ENCODE data around the gene GPATCH2L.

The GPATCH2L gene

DNA sequence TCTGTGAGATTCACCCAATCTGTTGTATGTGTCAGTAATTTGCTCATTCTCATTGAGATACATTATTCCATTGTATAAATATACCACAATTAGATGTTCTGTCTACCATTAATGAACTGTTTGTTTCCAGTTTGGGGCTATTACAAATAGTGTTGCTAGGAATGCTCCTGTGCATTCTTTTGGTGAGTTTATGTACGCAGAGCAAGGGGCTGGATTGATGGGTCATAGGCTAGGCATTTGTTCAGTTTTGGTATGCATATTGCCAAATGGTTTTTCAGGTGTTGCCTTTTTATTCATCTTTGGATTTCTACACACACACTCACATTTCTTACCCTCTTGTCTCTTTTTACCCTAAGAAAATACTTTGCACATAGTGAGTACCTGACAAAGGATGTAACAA lies 93.4 kb downstream of the GPATCH2L start:
- Histone ChIP-seq H3K9ac (ENCODE audit: low read length) (no peak overlapping the region), H3F3A (ENCODE audit: insufficient read depth, low read length) (no peaks in the 10 kb centered on the region), H4K20me1 (ENCODE audit: insufficient read depth, low read length) (no peaks in the 10 kb centered on the region), H2AFZ (ENCODE audit: low read length) (no peak overlapping the region), H3K27me3 (ENCODE audit: insufficient read depth, low read length) (peaks cover 7% of the 10 kb centered on the region; the same call in 1 of the 2 replicates), H3K9me3 (ENCODE audit: low read length) (no peaks in the 10 kb centered on the region), H3K4me1 (ENCODE audit: insufficient read depth, low read length, severe bottlenecking) (no peaks in the 10 kb centered on the region), H3K36me3 (ENCODE audit: insufficient read depth, low read length) (no peaks in the 10 kb centered on the region), H3K27ac (ENCODE audit: low read depth, low read length, poor library complexity, severe bottlenecking) (no peak overlapping the region), H3K79me2 (ENCODE audit: insufficient read depth, low read length) (no peaks in the 10 kb centered on the region), H3K4me3 (ENCODE audit: low read depth, low read length, poor library complexity, severe bottlenecking) (no peak overlapping the region), H3K4me2 (ENCODE audit: low read length) (no peak overlapping the region), H3K9me2 (ENCODE audit: low read depth, low read length) (no peaks in the 10 kb centered on the region)
- no peak for TF ChIP-seq EZH2 (IDR thresholded peaks at IDR 0.05; ENCODE audit: borderline replicate concordance, low read length)
- TF ChIP-seq, protein P1, sequence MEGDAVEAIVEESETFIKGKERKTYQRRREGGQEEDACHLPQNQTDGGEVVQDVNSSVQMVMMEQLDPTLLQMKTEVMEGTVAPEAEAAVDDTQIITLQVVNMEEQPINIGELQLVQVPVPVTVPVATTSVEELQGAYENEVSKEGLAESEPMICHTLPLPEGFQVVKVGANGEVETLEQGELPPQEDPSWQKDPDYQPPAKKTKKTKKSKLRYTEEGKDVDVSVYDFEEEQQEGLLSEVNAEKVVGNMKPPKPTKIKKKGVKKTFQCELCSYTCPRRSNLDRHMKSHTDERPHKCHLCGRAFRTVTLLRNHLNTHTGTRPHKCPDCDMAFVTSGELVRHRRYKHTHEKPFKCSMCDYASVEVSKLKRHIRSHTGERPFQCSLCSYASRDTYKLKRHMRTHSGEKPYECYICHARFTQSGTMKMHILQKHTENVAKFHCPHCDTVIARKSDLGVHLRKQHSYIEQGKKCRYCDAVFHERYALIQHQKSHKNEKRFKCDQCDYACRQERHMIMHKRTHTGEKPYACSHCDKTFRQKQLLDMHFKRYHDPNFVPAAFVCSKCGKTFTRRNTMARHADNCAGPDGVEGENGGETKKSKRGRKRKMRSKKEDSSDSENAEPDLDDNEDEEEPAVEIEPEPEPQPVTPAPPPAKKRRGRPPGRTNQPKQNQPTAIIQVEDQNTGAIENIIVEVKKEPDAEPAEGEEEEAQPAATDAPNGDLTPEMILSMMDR (IDR thresholded peaks at IDR 0.05; ENCODE audit: low read length): no peak

DNA sequence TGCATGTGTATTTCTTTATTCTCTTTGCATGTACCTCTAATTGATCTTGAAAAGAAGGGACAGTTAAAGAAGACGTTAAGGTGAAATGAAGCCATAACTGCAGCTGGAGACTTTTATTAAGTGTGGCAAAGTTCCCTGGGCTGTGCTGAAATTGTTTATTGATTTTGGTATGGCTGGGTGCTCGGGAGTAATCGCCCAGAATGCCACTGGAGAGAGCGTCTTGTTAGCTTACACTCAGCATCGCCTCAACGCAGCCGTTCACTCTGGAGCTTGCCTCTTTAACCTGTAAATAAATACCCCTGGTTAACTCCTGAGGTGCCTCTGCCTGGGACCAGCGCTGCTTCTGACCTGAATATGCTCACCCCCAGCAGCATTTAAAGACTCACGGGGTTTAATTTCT lies 98.6 kb downstream of the GPATCH2L start:
- no peak overlapping the region for H3K4me2 ChIP-seq (ENCODE audit: low read length)
- H3K27ac ChIP-seq (ENCODE audit: low read depth, low read length, poor library complexity, severe bottlenecking): no peak overlapping the region
- no peaks in the 10 kb centered on the region for H3K4me1 ChIP-seq (ENCODE audit: insufficient read depth, low read length, severe bottlenecking)
- H3K27me3 ChIP-seq (ENCODE audit: insufficient read depth, low read length): peaks cover 7% of the 10 kb centered on the region; the same call in 1 of the 2 replicates
- no peaks in the 10 kb centered on the region for H4K20me1 ChIP-seq (ENCODE audit: insufficient read depth, low read length)
- H3K4me3 ChIP-seq (ENCODE audit: low read depth, low read length, poor library complexity, severe bottlenecking): no peak overlapping the region
- H3K36me3 ChIP-seq (ENCODE audit: insufficient read depth, low read length): no peaks in the 10 kb centered on the region
- no peak overlapping the region for H3K9ac ChIP-seq (ENCODE audit: low read length)
- H3K9me2 ChIP-seq (ENCODE audit: low read depth, low read length): no peaks in the 10 kb centered on the region
- H3K9me3 ChIP-seq (ENCODE audit: low read length): no peaks in the 10 kb centered on the region
- no peaks in the 10 kb centered on the region for H3K79me2 ChIP-seq (ENCODE audit: insufficient read depth, low read length)
- no peaks in the 10 kb centered on the region for H3F3A ChIP-seq (ENCODE audit: insufficient read depth, low read length)
- H2AFZ ChIP-seq (ENCODE audit: low read length): no peak overlapping the region
- TF ChIP-seq, protein P1 (IDR thresholded peaks at IDR 0.05; ENCODE audit: low read length): no peak
- no peak for TF ChIP-seq EZH2 (IDR thresholded peaks at IDR 0.05; ENCODE audit: borderline replicate concordance, low read length)

DNA sequence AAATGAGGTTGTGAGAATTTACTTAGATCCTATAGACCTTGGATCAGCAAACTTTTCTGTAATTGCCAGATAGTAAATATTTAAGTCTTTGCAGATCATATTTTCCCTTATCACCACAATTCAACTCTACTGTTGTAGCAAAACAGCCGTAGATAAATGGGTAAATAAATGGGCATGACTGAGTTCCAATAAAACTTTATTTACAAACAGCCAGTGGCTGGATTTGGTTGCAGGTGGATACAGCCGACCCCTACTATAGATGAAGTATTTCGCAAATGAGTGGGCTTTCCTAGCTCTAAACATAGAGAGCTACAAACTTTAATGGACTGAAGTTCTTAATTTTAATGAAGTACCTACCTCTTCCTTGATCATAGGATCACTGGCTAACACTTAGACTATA lies 100.7 kb downstream of the GPATCH2L start:
- Histone ChIP-seq H3F3A (ENCODE audit: insufficient read depth, low read length) (no peaks in the 10 kb centered on the region), H4K20me1 (ENCODE audit: insufficient read depth, low read length) (no peaks in the 10 kb centered on the region), H3K36me3 (ENCODE audit: insufficient read depth, low read length) (no peaks in the 10 kb centered on the region), H3K9me3 (ENCODE audit: low read length) (no peaks in the 10 kb centered on the region), H3K4me1 (ENCODE audit: insufficient read depth, low read length, severe bottlenecking) (no peaks in the 10 kb centered on the region), H3K9ac (ENCODE audit: low read length) (no peak overlapping the region), H3K27me3 (ENCODE audit: insufficient read depth, low read length) (no peaks in the 10 kb centered on the region; the same call in 1 of the 2 replicates), H3K4me3 (ENCODE audit: low read depth, low read length, poor library complexity, severe bottlenecking) (no peak overlapping the region), H2AFZ (ENCODE audit: low read length) (no peak overlapping the region), H3K79me2 (ENCODE audit: insufficient read depth, low read length) (no peaks in the 10 kb centered on the region), H3K4me2 (ENCODE audit: low read length) (no peak overlapping the region), H3K27ac (ENCODE audit: low read depth, low read length, poor library complexity, severe bottlenecking) (no peak overlapping the region), H3K9me2 (ENCODE audit: low read depth, low read length) (no peaks in the 10 kb centered on the region)
- TF ChIP-seq EZH2 (IDR thresholded peaks at IDR 0.05; ENCODE audit: borderline replicate concordance, low read length): no peak
- TF ChIP-seq, protein P1 (IDR thresholded peaks at IDR 0.05; ENCODE audit: low read length): no peak

All from OCI-LY1 (cell line).